ENCODE results near the gene CFAP221.
A peak's percentile ranks its signal among the peaks of the same experiment; 100 is the strongest.

Gene CFAP221

DNA sequence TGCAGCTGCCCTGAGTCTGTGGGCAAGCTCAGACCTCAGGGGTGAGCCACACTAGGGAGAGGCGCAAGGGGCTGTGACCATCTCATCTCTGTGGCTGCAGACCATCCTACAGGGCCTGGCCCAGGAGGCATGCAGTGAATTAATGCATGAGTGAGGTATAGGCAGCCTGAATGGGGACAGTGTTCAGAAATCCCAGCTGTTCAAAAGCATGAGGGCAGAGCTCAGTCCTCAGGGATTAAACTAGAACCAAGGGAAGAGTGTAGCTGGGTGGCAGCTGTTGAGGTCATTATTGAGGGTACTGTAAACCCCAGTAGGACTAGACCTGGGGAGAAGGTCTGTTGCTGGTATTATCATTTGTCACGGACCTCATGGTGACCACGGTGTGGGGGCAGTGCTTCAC is 151.8 kb downstream of the CFAP221 start:
- in situ Hi-C loops (cut with HindIII; ENCODE audit: low pct_unique_long_range_greater_than_20kb, low sequenced_read_pairs) = no loop called here
- no peak for TF ChIP-seq JUND (IDR thresholded peaks at IDR 0.05; ENCODE audit: low read depth)

DNA sequence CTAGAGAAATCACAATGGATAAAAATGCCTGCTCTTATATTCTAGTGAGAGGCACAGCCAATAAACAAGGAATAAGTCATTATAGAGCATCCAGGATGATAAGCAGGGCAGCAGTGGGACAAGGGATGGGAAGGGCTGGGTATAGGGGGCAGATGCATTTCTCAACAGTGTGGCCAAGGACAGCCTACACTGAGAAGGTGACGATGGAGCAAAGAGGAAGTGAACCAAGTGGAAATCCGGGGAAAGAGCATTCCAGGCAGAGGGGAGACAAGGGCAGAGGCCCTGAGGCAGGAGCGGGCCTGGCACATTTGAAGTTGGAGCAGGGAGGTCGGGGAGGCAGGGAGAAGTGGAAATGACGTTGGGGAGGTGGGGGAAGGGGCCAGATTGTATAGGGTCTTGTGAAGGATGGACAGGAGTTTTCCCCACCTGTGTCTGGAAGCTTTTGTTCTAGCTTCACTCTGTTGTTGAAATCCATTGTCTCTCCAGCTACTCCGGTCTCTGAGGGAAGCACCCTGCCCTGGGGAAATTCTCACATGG is 152.3 kb downstream of the CFAP221 start:
- no peak for TF ChIP-seq JUND (IDR thresholded peaks at IDR 0.05; ENCODE audit: low read depth)
- DNase-seq (ENCODE audit: low read depth in 1 of 2, low spot score in 1 of 2) = no peak
- in situ Hi-C loops (cut with HindIII; ENCODE audit: low pct_unique_long_range_greater_than_20kb, low sequenced_read_pairs) = no loop called here

More for the DNA sequence above, 151.8 kb downstream of the CFAP221 start:
- DNase-seq (ENCODE audit: low read depth in 1 of 2, low spot score in 1 of 2) = no peak

DNA sequence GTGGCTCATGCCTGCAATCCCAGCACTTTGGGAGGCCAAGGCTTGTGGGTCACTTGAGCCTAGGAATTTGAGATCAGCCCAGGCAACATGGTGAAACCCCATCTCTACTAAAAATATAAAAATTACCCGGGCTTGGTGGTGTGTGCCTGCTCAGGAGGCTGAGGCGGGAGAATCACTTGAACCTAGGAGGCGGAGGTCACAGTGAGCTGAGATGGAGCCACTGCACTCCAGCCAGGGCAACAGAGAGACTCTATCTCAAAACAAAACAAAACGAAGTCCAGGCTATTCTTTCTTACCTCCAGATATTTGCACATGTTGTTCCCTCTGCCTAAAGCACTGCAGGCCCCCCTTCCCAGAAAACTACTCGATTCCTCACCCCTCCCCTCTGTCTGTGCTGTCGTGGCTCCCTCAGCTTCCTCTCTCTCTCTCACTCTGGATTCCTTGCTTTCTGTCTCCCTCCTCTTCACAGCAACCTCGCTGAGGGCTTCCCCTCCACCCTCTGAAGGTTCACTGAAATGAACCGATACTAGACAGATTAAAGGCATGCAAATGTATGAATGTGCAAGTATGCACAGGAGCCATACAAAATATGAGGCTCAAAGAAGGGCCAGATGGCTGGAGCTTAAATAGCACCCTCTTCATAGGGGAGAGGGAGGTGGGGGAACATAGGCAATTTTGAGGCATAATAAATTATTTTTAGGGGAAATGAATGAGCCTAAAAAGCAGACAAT is 153.2 kb downstream of the CFAP221 start:
- in situ Hi-C loops (cut with HindIII; ENCODE audit: low pct_unique_long_range_greater_than_20kb, low sequenced_read_pairs) = no loop called here
- TF ChIP-seq JUND (IDR thresholded peaks at IDR 0.05; ENCODE audit: low read depth) = no peak

DNA sequence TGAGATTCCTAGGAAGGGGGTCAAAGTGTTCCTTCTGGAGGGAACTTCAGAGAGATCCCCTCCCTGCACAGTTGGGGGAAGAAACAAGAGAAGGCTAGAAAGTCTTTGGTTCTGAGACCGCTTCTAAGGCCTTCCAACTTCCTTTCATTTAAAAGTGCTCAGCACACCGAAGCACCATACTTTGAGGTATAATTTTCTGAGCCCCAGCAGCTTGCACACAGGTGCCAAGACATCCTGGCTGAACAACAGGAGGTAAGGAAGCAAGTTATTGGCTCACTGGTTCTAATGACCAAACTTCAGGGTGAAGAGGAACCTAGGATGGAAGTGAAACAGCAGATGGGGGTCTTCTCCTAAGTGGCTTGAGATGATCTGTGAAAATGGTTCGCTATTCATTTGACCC is 154.0 kb downstream of the CFAP221 start:
- in situ Hi-C loops (cut with HindIII; ENCODE audit: low pct_unique_long_range_greater_than_20kb, low sequenced_read_pairs) = no loop called here
- DNase-seq (ENCODE audit: low read depth in 1 of 2, low spot score in 1 of 2) = no peak
- TF ChIP-seq JUND (IDR thresholded peaks at IDR 0.05; ENCODE audit: low read depth) = no peak

More for the DNA sequence above, 153.2 kb downstream of the CFAP221 start:
- no peak for DNase-seq (ENCODE audit: low read depth in 1 of 2, low spot score in 1 of 2)

- no peak for DNase-seq (ENCODE audit: low read depth in 1 of 2, low spot score in 1 of 2)
- TF ChIP-seq JUND (IDR thresholded peaks at IDR 0.05; ENCODE audit: low read depth) = no peak
- in situ Hi-C loops (cut with HindIII; ENCODE audit: low pct_unique_long_range_greater_than_20kb, low sequenced_read_pairs) = no loop called here
Measured at GRCh38 chr2:119699016-119699606, 154.9 kb downstream of the CFAP221 start.

DNA sequence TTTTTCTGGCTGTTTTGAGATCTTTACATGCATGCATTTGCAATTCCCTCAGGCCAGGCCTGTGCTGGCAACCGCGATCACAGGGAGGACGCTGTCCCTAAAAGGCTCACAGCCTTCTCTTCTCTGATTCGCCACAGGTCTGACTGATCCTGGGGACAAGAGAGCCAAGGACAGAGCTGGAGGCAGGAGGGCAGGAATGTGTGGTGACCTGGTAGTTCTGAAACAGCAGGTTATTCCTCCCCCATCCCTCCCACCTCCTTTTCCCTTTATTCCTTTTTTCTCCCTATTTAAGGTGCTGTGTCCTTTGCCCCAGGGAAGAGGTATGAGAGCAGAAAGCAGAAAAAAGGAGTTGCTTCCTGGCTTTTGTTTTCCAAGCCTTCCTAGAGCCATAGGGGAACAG is 156.6 kb downstream of the CFAP221 start:
- TF ChIP-seq JUND (IDR thresholded peaks at IDR 0.05; ENCODE audit: low read depth) = no peak
- in situ Hi-C loops (cut with HindIII; ENCODE audit: low pct_unique_long_range_greater_than_20kb, low sequenced_read_pairs) = no loop called here
- DNase-seq (ENCODE audit: low read depth in 1 of 2, low spot score in 1 of 2) = peak in 1 of 2 experiments; percentile 25

DNA sequence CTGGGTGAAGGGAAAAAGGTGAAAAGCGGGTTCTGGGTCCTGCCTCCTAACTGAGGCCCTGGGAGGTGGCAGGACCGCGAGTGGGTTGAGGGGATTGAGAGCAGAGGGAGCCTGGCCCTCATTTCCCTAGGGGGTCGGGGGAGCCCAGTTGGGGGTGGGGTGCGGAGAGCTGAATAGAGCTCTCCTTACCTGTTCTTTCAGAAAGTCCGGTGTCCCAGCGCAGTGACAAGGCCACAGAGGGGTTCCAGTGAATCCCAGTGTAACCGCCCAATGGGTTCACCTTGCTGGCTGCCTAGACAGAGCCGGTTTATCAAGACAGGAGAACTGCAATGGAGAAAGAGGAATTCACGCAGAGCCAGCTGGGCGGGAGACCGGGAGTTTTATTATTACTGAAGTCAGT is 157.1 kb downstream of the CFAP221 start:
- DNase-seq (ENCODE audit: low read depth in 1 of 2, low spot score in 1 of 2) = no peak
- in situ Hi-C loops (cut with HindIII; ENCODE audit: low pct_unique_long_range_greater_than_20kb, low sequenced_read_pairs) = no loop called here
- TF ChIP-seq JUND (IDR thresholded peaks at IDR 0.05; ENCODE audit: low read depth) = no peak

DNA sequence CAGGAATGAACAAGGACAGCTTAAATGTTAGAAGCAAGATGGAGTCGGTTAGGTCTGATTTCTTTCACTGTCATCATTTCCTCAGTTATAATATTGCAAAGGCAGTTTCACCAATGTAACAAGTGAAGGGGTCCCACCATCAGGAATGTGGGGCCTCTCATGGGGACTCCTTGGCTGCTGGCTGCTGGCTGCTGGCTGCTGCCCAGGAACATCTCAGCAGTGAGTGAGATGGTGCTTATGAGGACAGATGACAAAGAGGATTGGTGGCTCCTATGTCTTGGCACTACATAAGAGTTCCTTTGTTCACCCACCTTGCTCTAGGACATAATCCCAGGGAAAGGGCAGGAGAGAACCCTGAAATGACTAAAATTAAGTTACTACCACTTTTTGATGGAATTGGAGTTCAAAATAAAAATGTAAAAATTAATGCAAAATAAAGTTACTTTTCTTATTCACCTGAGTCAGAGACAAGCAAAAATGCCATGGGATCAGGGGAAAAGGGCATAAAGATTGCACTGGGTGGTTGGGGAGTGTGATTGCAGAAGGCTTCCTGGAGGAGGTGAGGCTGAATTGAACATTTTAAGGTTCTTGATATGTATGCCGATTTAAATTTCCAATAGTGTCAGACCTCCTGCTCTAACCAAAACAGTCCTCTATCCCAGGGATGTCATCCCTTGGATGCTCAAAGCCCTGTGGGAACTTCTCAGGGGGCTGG is 158.1 kb downstream of the CFAP221 start:
- in situ Hi-C loops (cut with HindIII; ENCODE audit: low pct_unique_long_range_greater_than_20kb, low sequenced_read_pairs) = no loop called here
- no peak for TF ChIP-seq JUND (IDR thresholded peaks at IDR 0.05; ENCODE audit: low read depth)
- no peak for DNase-seq (ENCODE audit: low read depth in 1 of 2, low spot score in 1 of 2)

DNA sequence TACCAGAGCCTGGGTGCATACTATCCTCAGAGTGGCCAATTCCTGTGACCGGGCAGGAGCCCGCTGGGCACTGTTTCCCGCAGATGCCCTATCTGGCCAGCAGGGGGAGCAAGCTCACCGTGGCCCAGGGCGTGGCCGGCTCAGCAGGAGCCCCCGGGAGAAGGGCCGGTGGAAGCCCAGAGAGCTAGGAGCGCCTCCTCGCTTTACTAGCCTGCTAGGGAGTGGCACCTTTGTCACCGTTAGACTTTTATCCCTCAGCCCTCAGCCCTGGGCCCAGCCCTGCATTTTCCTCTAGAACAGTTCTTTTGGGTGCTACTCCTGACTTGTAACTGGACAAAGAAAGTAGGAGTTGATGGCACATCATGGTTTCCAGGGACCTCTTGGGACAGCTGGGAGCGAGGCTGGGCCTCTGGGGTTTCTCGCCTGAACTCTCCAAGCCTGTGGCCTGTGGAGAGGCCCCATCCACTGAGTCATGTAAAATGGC is 158.7 kb downstream of the CFAP221 start:
- TF ChIP-seq JUND (IDR thresholded peaks at IDR 0.05; ENCODE audit: low read depth) = no peak
- in situ Hi-C loops (cut with HindIII; ENCODE audit: low pct_unique_long_range_greater_than_20kb, low sequenced_read_pairs) = no loop called here
- peak in 1 of 2 experiments; percentile 63 for DNase-seq (ENCODE audit: low read depth in 1 of 2, low spot score in 1 of 2)

DNA sequence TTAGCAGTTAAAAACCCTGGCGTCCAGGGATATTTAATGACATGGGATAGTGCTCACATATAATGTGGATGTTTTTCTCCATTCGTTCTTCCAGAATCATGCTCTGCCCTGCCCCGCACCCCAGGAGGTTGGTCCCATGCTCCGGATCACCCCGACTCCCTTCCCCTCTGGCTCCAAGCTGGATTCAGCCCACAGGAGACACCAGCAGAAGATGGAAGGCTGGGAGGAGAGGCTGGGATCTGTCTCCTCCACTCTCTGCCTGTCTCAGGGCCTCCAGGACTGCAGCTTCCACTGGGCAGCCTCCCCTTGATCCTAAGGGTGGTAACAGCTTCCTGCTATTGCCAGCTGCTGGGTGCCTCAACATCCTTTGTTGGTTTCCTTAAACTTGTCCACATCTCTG is 159.3 kb downstream of the CFAP221 start:
- TF ChIP-seq JUND (IDR thresholded peaks at IDR 0.05; ENCODE audit: low read depth) = no peak
- no peak for DNase-seq (ENCODE audit: low read depth in 1 of 2, low spot score in 1 of 2)
- in situ Hi-C loops (cut with HindIII; ENCODE audit: low pct_unique_long_range_greater_than_20kb, low sequenced_read_pairs) = no loop called here

- in situ Hi-C loops (cut with HindIII; ENCODE audit: low pct_unique_long_range_greater_than_20kb, low sequenced_read_pairs) = no loop called here
- DNase-seq (ENCODE audit: low read depth in 1 of 2, low spot score in 1 of 2) = no peak
- TF ChIP-seq JUND (IDR thresholded peaks at IDR 0.05; ENCODE audit: low read depth) = no peak
Measured at GRCh38 chr2:119704670-119705120, 160.4 kb downstream of the CFAP221 start.

DNA sequence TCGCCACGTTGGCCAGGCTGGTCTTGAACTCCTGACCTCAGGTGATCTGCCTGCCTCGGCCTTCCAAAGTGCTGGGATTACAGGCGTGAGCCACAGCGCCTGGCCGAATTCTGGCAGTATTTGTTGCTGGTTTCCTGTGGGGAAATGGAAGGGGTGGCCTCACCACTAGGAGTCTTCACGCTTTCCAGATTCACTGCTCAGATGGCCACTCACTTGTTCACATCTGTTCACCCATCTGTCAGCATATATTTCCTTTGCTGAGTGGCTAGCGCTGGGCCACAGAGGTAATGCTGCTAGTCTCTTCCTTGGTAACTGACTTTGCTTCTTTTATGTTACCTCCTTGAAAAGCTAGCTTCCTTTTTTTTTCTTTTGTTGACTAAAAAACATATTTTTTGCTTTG is 162.0 kb downstream of the CFAP221 start:
- in situ Hi-C loops (cut with HindIII; ENCODE audit: low pct_unique_long_range_greater_than_20kb, low sequenced_read_pairs) = no loop called here
- no peak for DNase-seq (ENCODE audit: low read depth in 1 of 2, low spot score in 1 of 2)
- TF ChIP-seq JUND (IDR thresholded peaks at IDR 0.05; ENCODE audit: low read depth) = no peak

Data from T47D (cell line).